Stomach (tissue), 9 donors: ENCODE results near the gene DBF4. TPM values are rescaled to one million over a fixed set of nuclear protein-coding genes. Genes with fewer than 3 reads are reported as not detected.
"Not testable (repeated sequence)": the region's sequence is repeated elsewhere in the genome, so short reads cannot be mapped to it uniquely, and the experiment has no call there.

Experiments
- DNase-seq, 2 donors: peaks; one replicate each; pipeline versions ENCODE4 v3.0.0 to v3.0.0-alpha.2; 2013 to 2019
- H3K27ac ChIP-seq, 5 donors: fragments of 200-600 bp in 4 of 5; sonication (generic) in 4 of 5; one replicate each; pipeline ENCODE4 v1.5.1; 2013 to 2019; ENCODE audit warnings: mild to moderate bottlenecking in 1 of 5, moderate library complexity in 1 of 5
- H3K27me3 ChIP-seq, 3 donors: fragments of 200-600 bp; sonication (generic); one replicate each; pipeline ENCODE4 v1.5.1; 2017 to 2019; ENCODE audit warnings: mixed run types in 1 of 3
- H3K36me3 ChIP-seq, 4 donors: fragments of 200-600 bp; sonication (generic); 1 replicate in 3 of 4; 2 replicates in 1 of 4; pipeline ENCODE4 v1.5.1; 2016 to 2019
- H3K4me1 ChIP-seq, 4 donors: fragments of 200-600 bp; sonication (generic); one replicate each; pipeline ENCODE4 v1.5.1; 2016 to 2019
- H3K4me3 ChIP-seq, 4 donors: fragments of 200-600 bp; sonication (generic) in 3 of 4; one replicate each; pipeline ENCODE4 v1.5.1; 2016 to 2019; ENCODE audit warnings: mild to moderate bottlenecking in 1 of 4
- H3K9me3 ChIP-seq, 4 donors: fragments of 200-600 bp; sonication (generic); one replicate each; pipeline ENCODE4 v1.5.1; 2016 to 2019
- EP300 ChIP-seq: sonication (generic); formaldehyde crosslinking; IDR thresholded peaks from one replicate; pipeline ENCODE4 v1.6.1; 2017; ENCODE audit warnings: antibody characterized with exemption
- POLR2A ChIP-seq, 4 donors: fragments of 450-650 bp; IDR thresholded peaks; one replicate each; pipeline ENCODE4 v1.6.1; 2016; ENCODE audit warnings: antibody characterized with exemption in 4 of 4, control low read depth in 2 of 4, mild to moderate bottlenecking in 1 of 4, moderate library complexity in 1 of 4
- POLR2AphosphoS5 ChIP-seq, 3 donors: sonication (generic); formaldehyde crosslinking; IDR thresholded peaks; one replicate each; pipeline ENCODE4 v1.6.1; 2016; ENCODE audit warnings: antibody characterized with exemption in 3 of 3
- WGBS, 5 donors: extraction: QIAGEN DNeasy Blood & Tissue Kit in 3 of 5; methylation state at CpG; one replicate each; pipeline versions ENCODE4 v1.1.5 to v1.1.7; 2013 to 2018; 5-methylcytosine and 5-hydroxymethylcytosine counted together
- intact Hi-C: fragments of 100-400 bp; cut with DNase I; formaldehyde crosslinking; loops from one replicate; pipeline ENCODE4 v1.15.1; 2023; ENCODE audit warnings: low total_unique reads
- polyA plus RNA-seq, 3 donors: library from polyadenylated mRNA; stranded (reverse); fragments of 200-250 nt; gene quantifications; one replicate each; pipeline ENCODE4 v1.2.3, GENCODE V29; 2013
- total RNA-seq, 5 donors: library from RNA; depleted of rRNA; stranded (reverse); fragments of >200 nt; gene quantifications; one replicate each; pipeline versions ENCODE4 v1.1.0 to v1.2.3, GENCODE V29; 2014 to 2016
- TF ChIP-seq, protein P1 (sequence below), 7 experiments: fragments of 450-650 bp in 4 of 7; fragments of 200-600 bp in 3 of 7; sonication (generic) in 3 of 7; IDR thresholded peaks; one replicate each; pipeline ENCODE4 v1.5.1; 2016 to 2019; ENCODE audit warnings: antibody characterized with exemption in 7 of 7, control low read depth in 2 of 7, mild to moderate bottlenecking in 1 of 7
- donor health status: healthy with polysubstance abuse.
- donor health status: Bipolar disorder and iron deficiency.
- donor health status: healthy.

DBF4 gene
- total and polyA plus RNA-seq, 8 donors, result 2.0 to 29.9 (median 9.1) TPM

DNA sequence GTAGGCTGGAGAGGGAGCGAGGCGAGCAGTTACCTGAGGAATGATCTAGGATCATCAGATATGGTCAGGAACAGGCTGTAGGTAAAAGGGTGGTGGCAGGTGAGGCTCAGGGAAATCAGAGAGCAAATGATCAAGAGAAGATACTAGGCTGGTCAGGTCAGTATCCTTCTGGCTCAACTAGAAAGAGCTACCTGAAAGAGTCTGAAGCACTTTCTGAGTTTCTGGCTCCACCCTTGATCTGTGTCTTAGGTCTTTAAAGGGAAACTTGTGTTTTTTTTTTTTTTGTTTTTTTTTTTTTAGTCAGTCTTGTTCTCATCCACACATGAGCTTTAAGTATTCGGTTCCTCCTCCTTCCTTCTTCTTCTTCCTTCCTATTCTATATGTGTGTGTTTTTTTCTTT lies 68.3 kb downstream of the DBF4 start:
- TF ChIP-seq, protein P1, sequence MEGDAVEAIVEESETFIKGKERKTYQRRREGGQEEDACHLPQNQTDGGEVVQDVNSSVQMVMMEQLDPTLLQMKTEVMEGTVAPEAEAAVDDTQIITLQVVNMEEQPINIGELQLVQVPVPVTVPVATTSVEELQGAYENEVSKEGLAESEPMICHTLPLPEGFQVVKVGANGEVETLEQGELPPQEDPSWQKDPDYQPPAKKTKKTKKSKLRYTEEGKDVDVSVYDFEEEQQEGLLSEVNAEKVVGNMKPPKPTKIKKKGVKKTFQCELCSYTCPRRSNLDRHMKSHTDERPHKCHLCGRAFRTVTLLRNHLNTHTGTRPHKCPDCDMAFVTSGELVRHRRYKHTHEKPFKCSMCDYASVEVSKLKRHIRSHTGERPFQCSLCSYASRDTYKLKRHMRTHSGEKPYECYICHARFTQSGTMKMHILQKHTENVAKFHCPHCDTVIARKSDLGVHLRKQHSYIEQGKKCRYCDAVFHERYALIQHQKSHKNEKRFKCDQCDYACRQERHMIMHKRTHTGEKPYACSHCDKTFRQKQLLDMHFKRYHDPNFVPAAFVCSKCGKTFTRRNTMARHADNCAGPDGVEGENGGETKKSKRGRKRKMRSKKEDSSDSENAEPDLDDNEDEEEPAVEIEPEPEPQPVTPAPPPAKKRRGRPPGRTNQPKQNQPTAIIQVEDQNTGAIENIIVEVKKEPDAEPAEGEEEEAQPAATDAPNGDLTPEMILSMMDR (IDR thresholded peaks at IDR 0.05), result no peak
- TF ChIP-seq POLR2AphosphoS5 (IDR thresholded peaks at IDR 0.05) (no peak), EP300 (no peak), POLR2A (IDR thresholded peaks at IDR 0.05) (no peak)
- H3K27ac ChIP-seq, result no peak overlapping the region
- DNase-seq, result no peak
- H3K9me3 ChIP-seq, result no peaks in the 10 kb centered on the region
- H3K4me3 ChIP-seq, result no peak overlapping the region
- H3K27me3 ChIP-seq, result no peaks in the 10 kb centered on the region
- intact Hi-C loops, result no loop called here
- no peaks in the 10 kb centered on the region for H3K36me3 ChIP-seq
- 78 to 92% (median 86%) methylated on average over 3 of the region's 3 CpGs for WGBS, 5 donors
- H3K4me1 ChIP-seq, result no peaks in the 10 kb centered on the region

GRCh38 chr7:87945926-87946325 lies 69.6 kb downstream of the DBF4 start:
- H3K36me3 ChIP-seq, H3K27ac ChIP-seq, H3K4me1 ChIP-seq, intact Hi-C loops, H3K27me3 ChIP-seq, DNase-seq, H3K9me3 ChIP-seq, H3K4me3 ChIP-seq: not testable (repeated sequence)

- Histone ChIP-seq H3K4me3 (no peak overlapping the region), H3K27me3 (no peaks in the 10 kb centered on the region), H3K9me3 (no peaks in the 10 kb centered on the region), H3K4me1 (no peaks in the 10 kb centered on the region), H3K36me3 (no peaks in the 10 kb centered on the region), H3K27ac (no peak overlapping the region)
- intact Hi-C loops, result no loop called here
- DNase-seq, result no peak
- TF ChIP-seq, protein P1 (IDR thresholded peaks at IDR 0.05), result no peak
- TF ChIP-seq EP300, result no peak
- TF ChIP-seq POLR2AphosphoS5 (IDR thresholded peaks at IDR 0.05), result no peak
- no peak for TF ChIP-seq POLR2A (IDR thresholded peaks at IDR 0.05)
Measured at GRCh38 chr7:87948371-87948770, 72.1 kb downstream of the DBF4 start.

Other genes starting within 250 kb of the DBF4 start
- gene RUNDC3B, start 248.1 kb upstream of the DBF4 start, total RNA-seq, result 1 to 10 TPM in 3 of 5 donors, under 1 TPM in 1, not detected in 1; 0.45 to 3.6 (median 3.5) TPM
- gene RUNDC3B, start 248.1 kb upstream of the DBF4 start, polyA plus RNA-seq, result under 1 TPM in 2 of 3 donors, not detected in 1; 0.15 to 0.63 TPM
- gene SLC25A40, start 133 bp upstream of the DBF4 start, total RNA-seq, result 10 to 100 TPM in 2 of 5 donors, 1 to 10 TPM in 2, not detected in 1; 6.4 to 22.0 (median 11.5) TPM
- gene SLC25A40, start 133 bp upstream of the DBF4 start, polyA plus RNA-seq, result 1 to 10 TPM; 3.5 to 8.1 (median 6.5) TPM
- 10 to 100 TPM in 2 of 5 donors, 1 to 10 TPM in 1, under 1 TPM in 1, not detected in 1; 0.29 to 16.8 (median 5.9) TPM for gene ADAM22, start 57.8 kb downstream of the DBF4 start, total RNA-seq
- gene ADAM22, start 57.8 kb downstream of the DBF4 start, polyA plus RNA-seq, result under 1 TPM; 0.06 to 0.15 (median 0.15) TPM